WTC11 (cell line): Measurements from ENCODE around the gene TMEM183A. TPM values are rescaled to one million over a fixed set of nuclear protein-coding genes. Genes with fewer than 3 reads are reported as not detected.

Experiments
- ATAC-seq: fragments of 200-7000 bp; cut with Tn5 transposase; 2 replicates; pipeline ENCODE4 v1.10.0; 2021; ENCODE audit warnings: mild to moderate bottlenecking, moderate library complexity
- CTCF ChIA-PET: fragments of 300-600 bp; sonication (Branson Sonifier 250); formaldehyde crosslinking; loops from one replicate; lab custom pipeline; 2021; ENCODE audit warnings: antibody characterized with exemption; lab: Charles Lee
- POLR2A ChIA-PET: fragments of 350-600 bp; sonication (Branson Sonifier 250); formaldehyde crosslinking; loops from one replicate; lab custom pipeline; 2021; ENCODE audit warnings: antibody characterized with exemption; lab: Charles Lee
- DNase-seq: peaks from one replicate; pipeline ENCODE4 v3.0.0; 2021; ENCODE audit warnings: low spot score
- H3K27ac Mint-ChIP-seq: 2 replicates; pipeline ENCODE4 v1.8.0; 2021; ENCODE audit warnings: mixed read lengths
- H3K27me3 Mint-ChIP-seq: 2 replicates; pipeline ENCODE4 v1.8.0; 2021; ENCODE audit warnings: low read depth, mild to moderate bottlenecking, moderate library complexity, mixed read lengths
- H3K36me3 Mint-ChIP-seq: 2 replicates; pipeline ENCODE4 v1.8.0; 2021; ENCODE audit warnings: mixed read lengths
- H3K4me1 Mint-ChIP-seq: 2 replicates; pipeline ENCODE4 v1.8.0; 2022; ENCODE audit warnings: mixed read lengths
- H3K4me3 Mint-ChIP-seq: 2 replicates; pipeline ENCODE4 v1.8.0; 2021; ENCODE audit warnings: mild to moderate bottlenecking, moderate library complexity, mixed read lengths
- H3K9me3 Mint-ChIP-seq: 2 replicates; pipeline ENCODE4 v1.8.0; 2021; ENCODE audit warnings: mixed read lengths
- ATF2 ChIP-seq: sonication (generic); formaldehyde crosslinking; IDR thresholded peaks from 2 replicates; pipeline ENCODE4 v1.8.1; 2022; ENCODE audit warnings: low read depth, missing genetic modification reagents, borderline replicate concordance
- CREM ChIP-seq: sonication (generic); formaldehyde crosslinking; IDR thresholded peaks from 2 replicates; pipeline ENCODE4 v1.8.1; 2022; ENCODE audit warnings: mild to moderate bottlenecking, missing genetic modification reagents, moderate library complexity
- EMX1 ChIP-seq: fragments of 250-450 bp; sonication (Bioruptor Pico); IDR thresholded peaks from 2 replicates; pipeline ENCODE4 v1.8.0; 2021; ENCODE audit warnings: mild to moderate bottlenecking
- ETV6 ChIP-seq: sonication (generic); formaldehyde crosslinking; IDR thresholded peaks from 2 replicates; pipeline ENCODE4 v1.8.1; 2022; ENCODE audit warnings: mild to moderate bottlenecking, missing genetic modification reagents
- FOXJ3 ChIP-seq: sonication (generic); formaldehyde crosslinking; IDR thresholded peaks from 2 replicates; pipeline ENCODE4 v1.9.0; 2021; ENCODE audit warnings: missing genetic modification reagents, mild to moderate bottlenecking, borderline replicate concordance
- FOXP1 ChIP-seq: sonication (generic); formaldehyde crosslinking; IDR thresholded peaks from 2 replicates; pipeline ENCODE4 v1.8.0; 2022; ENCODE audit warnings: missing genetic modification reagents, mild to moderate bottlenecking, moderate library complexity, borderline replicate concordance
- MLX ChIP-seq: sonication (generic); formaldehyde crosslinking; IDR thresholded peaks from 2 replicates; pipeline ENCODE4 v1.8.1; 2023; ENCODE audit warnings: mild to moderate bottlenecking, missing genetic modification reagents, moderate library complexity
- OVOL2 ChIP-seq: fragments of 250-450 bp; sonication (Bioruptor Pico); IDR thresholded peaks from 2 replicates; pipeline ENCODE4 v1.9.0; 2021; ENCODE audit warnings: mild to moderate bottlenecking, borderline replicate concordance
- PRRX2 ChIP-seq: fragments of 250-450 bp; sonication (Bioruptor Pico); IDR thresholded peaks from 2 replicates; pipeline ENCODE4 v1.8.0; 2021; ENCODE audit warnings: mild to moderate bottlenecking
- SOX15 ChIP-seq: fragments of 250-450 bp; sonication (Bioruptor Pico); IDR thresholded peaks from 2 replicates; pipeline ENCODE4 v1.9.0; 2021; ENCODE audit warnings: mild to moderate bottlenecking
- SP1 ChIP-seq: sonication (generic); formaldehyde crosslinking; conservative IDR thresholded peaks from 2 replicates; pipeline ENCODE4 v1.8.1; 2022; ENCODE audit warnings: missing genetic modification reagents
- STAT6 ChIP-seq: sonication (generic); formaldehyde crosslinking; conservative IDR thresholded peaks from 2 replicates; pipeline ENCODE4 v1.8.1; 2023; ENCODE audit warnings: mild to moderate bottlenecking, low read depth, missing genetic modification reagents, moderate library complexity
- TP53 ChIP-seq: sonication (generic); formaldehyde crosslinking; IDR thresholded peaks from 2 replicates; pipeline ENCODE4 v1.8.1; 2023; ENCODE audit warnings: mild to moderate bottlenecking, missing genetic modification reagents
- ZBTB21 ChIP-seq: sonication (generic); formaldehyde crosslinking; IDR thresholded peaks from 2 replicates; pipeline ENCODE4 v1.8.1; 2023; ENCODE audit warnings: mild to moderate bottlenecking, missing genetic modification reagents, borderline replicate concordance
- ZNF423 ChIP-seq: fragments of 250-450 bp; sonication (Bioruptor Pico); IDR thresholded peaks from 2 replicates; pipeline ENCODE4 v2.1.2; 2022; ENCODE audit warnings: mild to moderate bottlenecking, moderate library complexity
- ZSCAN18 ChIP-seq: fragments of 250-450 bp; sonication (Bioruptor Pico); IDR thresholded peaks from 2 replicates; pipeline ENCODE4 v2.1.2; 2022; ENCODE audit warnings: mild to moderate bottlenecking, moderate library complexity
- total RNA-seq: library from RNA; stranded (reverse); gene quantifications from 3 replicates; pipeline ENCODE4 v1.2.3, GENCODE V29; 2021
- TF ChIP-seq, protein P1 (sequence below): sonication (generic); formaldehyde crosslinking; IDR thresholded peaks from 2 replicates; pipeline ENCODE4 v1.8.0; 2022; ENCODE audit warnings: missing genetic modification reagents
- TF ChIP-seq, protein P2 (sequence below): sonication (generic); formaldehyde crosslinking; IDR thresholded peaks from 2 replicates; pipeline ENCODE4 v1.8.1; 2023; ENCODE audit warnings: mild to moderate bottlenecking, missing genetic modification reagents, moderate library complexity
- TF ChIP-seq, protein P3 (sequence below): fragments of 250-450 bp; sonication (Bioruptor Pico); IDR thresholded peaks from 2 replicates; pipeline ENCODE4 v1.9.0; 2021; ENCODE audit warnings: mild to moderate bottlenecking

TMEM183A gene
- total RNA-seq, 1 experiment from 2014 or later: 108 TPM

- H3K27ac Mint-ChIP-seq: no peak overlapping the region
- POLR2A ChIA-PET: no interaction called here
- TF ChIP-seq EMX1 (CRISPR knock-in tag): no peak
- no peak for TF ChIP-seq SP1 (CRISPR knock-in tag)
- TF ChIP-seq, protein P1, sequence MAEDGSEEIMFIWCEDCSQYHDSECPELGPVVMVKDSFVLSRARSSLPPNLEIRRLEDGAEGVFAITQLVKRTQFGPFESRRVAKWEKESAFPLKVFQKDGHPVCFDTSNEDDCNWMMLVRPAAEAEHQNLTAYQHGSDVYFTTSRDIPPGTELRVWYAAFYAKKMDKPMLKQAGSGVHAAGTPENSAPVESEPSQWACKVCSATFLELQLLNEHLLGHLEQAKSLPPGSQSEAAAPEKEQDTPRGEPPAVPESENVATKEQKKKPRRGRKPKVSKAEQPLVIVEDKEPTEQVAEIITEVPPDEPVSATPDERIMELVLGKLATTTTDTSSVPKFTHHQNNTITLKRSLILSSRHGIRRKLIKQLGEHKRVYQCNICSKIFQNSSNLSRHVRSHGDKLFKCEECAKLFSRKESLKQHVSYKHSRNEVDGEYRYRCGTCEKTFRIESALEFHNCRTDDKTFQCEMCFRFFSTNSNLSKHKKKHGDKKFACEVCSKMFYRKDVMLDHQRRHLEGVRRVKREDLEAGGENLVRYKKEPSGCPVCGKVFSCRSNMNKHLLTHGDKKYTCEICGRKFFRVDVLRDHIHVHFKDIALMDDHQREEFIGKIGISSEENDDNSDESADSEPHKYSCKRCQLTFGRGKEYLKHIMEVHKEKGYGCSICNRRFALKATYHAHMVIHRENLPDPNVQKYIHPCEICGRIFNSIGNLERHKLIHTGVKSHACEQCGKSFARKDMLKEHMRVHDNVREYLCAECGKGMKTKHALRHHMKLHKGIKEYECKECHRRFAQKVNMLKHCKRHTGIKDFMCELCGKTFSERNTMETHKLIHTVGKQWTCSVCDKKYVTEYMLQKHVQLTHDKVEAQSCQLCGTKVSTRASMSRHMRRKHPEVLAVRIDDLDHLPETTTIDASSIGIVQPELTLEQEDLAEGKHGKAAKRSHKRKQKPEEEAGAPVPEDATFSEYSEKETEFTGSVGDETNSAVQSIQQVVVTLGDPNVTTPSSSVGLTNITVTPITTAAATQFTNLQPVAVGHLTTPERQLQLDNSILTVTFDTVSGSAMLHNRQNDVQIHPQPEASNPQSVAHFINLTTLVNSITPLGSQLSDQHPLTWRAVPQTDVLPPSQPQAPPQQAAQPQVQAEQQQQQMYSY: no peak
- TF ChIP-seq MLX: no peak
- TF ChIP-seq SOX15 (CRISPR knock-in tag): no peak
- TF ChIP-seq STAT6 (CRISPR knock-in tag): no peak
- TF ChIP-seq ZNF423 (CRISPR knock-in tag): no peak
- TF ChIP-seq FOXJ3 (CRISPR knock-in tag): no peak
- TF ChIP-seq, protein P2, sequence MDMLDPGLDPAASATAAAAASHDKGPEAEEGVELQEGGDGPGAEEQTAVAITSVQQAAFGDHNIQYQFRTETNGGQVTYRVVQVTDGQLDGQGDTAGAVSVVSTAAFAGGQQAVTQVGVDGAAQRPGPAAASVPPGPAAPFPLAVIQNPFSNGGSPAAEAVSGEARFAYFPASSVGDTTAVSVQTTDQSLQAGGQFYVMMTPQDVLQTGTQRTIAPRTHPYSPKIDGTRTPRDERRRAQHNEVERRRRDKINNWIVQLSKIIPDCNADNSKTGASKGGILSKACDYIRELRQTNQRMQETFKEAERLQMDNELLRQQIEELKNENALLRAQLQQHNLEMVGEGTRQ (CRISPR knock-in tag): no peak
- TF ChIP-seq FOXP1 (CRISPR knock-in tag): no peak
- TF ChIP-seq, protein P3, sequence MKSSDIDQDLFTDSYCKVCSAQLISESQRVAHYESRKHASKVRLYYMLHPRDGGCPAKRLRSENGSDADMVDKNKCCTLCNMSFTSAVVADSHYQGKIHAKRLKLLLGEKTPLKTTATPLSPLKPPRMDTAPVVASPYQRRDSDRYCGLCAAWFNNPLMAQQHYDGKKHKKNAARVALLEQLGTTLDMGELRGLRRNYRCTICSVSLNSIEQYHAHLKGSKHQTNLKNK: no peak
- TF ChIP-seq CREM (CRISPR knock-in tag): no peak
- no peak for TF ChIP-seq TP53 (CRISPR knock-in tag)
- TF ChIP-seq ZBTB21 (CRISPR knock-in tag): no peak
- no peak for TF ChIP-seq PRRX2
- no peak for TF ChIP-seq ETV6
- TF ChIP-seq OVOL2 (CRISPR knock-in tag): no peak
- TF ChIP-seq ATF2: no peak
- TF ChIP-seq ZSCAN18 (CRISPR knock-in tag): no peak
- TF ChIP-seq, all 79 proteins: peak for 0
- Mint-ChIP-seq H3K9me3 (no peaks in the 10 kb centered on the region), H3K36me3 (peaks cover 4% of the 10 kb centered on the region; the same call in 1 of the 2 replicates), H3K27me3 (no peaks in the 10 kb centered on the region; the same call in 1 of the 2 replicates), H3K4me3 (no peak overlapping the region), H3K4me1 (peaks cover 17% of the 10 kb centered on the region)
- ATAC-seq: no peak
- CTCF ChIA-PET: interaction anchor here (0.5 to 6.7 kb wide), 13 partner anchors 8 to 303 kb away, joined by 3 to 89 read pairs (median 6); partner anchors contain the start of genes ADORA1, MYOG and PPFIA4
- no peak for DNase-seq
Measured at GRCh38 chr1:203034422-203035110, 27.4 kb downstream of the TMEM183A start.
